HG03135 (cell line): ENCODE measurements around the gene PPP1CA.
A peak's percentile ranks its signal among the peaks of the same experiment; 100 is the strongest.

Experiments
- ATAC-seq: cut with Tn5 transposase; IDR thresholded peaks from one replicate; pipeline ENCODE4 v1.9.1; 2021; ENCODE audit warnings: mild to moderate bottlenecking, moderate library complexity; ENCODE audit not compliant: unreplicated experiment

The PPP1CA gene

DNA sequence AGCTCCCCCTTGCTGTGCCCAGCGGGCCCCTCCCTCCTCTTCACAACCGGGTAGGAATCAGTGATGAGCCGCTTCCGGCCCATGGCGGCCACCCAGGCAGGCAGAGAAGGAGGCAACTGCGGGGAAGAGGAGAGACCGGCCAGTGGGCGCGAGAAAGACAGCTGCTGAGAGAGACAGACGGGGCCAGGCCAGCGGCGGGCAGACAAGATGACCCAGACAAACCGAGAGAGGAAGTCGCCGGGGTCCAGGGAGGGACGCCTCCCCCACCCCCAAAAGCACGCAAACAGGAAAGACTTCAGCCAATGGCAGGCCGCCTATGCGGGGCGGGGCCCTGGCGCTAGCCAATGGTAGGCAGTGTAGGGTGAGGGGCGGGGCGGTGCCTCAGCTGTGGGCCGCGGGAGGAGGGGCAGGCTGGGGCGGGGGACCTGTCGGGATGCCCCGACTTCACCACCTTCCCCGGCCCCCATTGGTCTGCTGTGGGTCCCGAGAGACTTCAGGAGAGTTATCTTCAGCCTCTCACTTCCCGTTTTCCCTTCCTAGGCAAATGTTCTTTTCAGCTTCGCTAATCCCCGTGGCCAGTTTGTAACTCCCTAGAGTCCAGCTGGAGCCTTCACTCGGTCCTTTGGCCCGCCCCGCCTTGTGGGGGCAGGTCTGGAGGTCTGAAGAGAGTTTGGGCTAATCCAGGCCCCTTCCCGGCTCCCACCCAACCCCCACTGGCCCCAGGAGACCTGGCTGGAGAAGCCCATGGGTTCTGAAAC, 48.2 kb downstream of the PPP1CA start, which contains the start of gene POLD4:
TSS of gene POLD4 (minus strand) at position 230 of the 758 bp plus-strand sequence. CDS start at position 83, 147 bp downstream.
- ATAC-seq, result peak; percentile 67

DNA sequence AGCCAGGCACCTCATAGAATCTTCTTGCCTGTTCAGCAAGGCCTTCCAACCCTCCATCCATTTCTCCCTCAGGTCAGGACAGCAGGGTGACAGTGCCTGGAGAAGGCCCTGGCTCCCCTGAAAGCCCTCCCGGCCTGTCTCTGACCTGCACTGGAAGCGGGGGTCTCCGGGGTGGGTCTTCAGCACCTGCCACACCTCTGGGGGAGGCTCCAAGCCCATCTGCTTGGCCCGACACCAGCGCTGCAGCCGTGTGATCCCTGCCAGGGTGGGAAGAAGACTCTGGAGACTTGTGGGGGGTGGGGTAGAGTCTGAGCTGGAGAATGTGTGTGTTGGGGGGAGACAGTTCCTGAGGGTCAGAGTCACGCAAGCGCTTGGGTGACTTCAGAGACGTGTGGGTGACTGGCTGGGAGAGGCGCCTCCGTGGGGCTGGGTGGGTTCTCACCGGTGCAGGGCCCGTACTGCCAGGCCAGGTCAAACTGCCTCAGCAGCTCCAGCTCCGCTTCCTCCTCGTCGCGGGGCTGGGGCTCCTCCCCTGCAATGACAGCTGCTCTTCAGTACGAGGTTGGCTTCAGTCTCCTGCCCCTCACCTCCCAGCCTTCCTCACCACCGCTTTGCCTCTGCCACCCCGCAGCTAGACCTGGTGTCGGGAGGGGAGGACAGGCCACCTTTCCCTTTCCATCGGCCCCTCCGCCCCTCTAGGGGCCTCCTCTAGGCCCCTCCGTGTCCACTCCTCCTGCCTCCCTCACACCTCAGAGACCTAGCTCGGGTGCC, 48.9 kb downstream of the PPP1CA start:
- ATAC-seq, result peak; percentile 19

DNA sequence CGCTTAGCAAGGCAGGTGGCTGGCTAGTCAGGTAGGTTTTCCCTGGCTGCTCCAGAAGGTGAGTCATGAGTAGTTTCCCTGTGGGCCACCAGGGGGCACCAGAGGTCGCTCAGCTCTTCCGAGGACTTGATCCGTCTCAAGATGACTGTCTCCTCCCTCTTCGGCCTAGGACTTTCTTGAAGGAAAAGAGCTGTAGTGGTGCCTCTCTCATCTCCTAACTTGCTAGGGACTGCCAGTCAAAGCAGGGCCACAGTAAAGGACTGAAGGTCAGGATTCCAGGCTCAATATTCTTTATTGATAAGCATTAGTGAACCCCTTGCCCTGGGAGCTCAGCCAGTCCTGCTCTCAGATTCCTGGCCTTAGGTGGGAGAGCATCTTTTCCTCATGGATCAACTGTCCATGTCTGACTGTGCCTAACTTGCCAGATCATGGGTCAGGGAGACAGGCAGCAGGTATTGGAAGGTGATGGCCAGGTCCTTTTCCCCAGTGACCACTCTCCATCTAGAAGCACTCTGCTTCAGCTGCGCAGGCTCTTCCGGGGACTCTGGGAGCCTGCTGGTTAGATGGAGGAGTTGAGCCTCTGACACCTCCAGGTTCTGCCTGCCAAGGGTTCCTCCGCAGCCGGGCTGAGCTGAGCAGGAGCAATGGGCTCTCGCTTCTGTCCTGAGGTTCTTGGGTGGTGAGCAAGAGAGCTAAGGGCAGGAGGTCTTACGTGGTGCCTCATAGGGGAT, 50.2 kb downstream of the PPP1CA start:
- no peak for ATAC-seq

DNA sequence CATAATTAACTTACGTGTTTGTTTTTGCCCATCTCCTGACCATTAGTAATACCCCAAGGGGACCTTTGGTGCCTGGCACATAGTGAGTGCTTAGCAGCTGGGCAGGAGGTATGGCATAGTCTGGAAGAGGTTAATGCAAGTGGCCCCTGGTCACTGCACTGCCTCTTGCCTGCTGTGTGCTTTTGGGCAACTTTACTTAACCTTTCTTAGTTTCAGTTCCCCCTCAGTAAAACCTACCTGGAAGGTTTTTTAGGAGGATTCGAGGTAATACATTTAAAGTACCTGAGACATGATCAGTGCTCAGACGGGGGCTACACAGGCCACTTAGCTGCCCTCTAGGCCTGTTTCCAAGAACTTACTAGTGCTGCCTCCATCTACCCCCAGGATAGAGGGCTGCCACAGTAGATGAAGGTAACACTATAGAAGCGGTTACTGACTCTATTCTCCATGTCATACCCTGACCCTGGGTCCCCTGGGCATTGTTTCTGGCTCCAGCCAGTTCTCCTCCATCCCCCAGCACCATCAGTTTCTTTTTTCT, 51.7 kb downstream of the PPP1CA start:
- ATAC-seq, result no peak

DNA sequence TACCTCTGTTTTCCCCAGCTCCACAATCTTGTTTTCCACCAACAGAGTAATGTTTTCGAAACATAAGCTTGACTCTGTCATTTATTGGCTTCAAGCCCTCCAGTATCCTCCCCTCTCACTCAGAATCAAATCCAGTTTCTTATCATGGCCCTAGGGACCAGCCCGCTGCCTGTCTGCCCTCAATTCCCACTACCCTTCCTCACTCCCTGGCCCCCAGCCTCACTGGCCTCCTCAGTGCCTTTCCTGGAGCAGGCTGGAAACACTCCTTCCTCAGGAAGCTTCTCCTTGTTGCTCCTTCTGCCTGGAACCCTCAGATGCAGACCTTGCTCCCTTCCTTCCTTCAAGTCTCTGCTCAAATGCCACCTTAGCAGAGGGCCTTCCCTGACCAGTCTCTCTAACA, 52.2 kb downstream of the PPP1CA start:
- no peak for ATAC-seq

DNA sequence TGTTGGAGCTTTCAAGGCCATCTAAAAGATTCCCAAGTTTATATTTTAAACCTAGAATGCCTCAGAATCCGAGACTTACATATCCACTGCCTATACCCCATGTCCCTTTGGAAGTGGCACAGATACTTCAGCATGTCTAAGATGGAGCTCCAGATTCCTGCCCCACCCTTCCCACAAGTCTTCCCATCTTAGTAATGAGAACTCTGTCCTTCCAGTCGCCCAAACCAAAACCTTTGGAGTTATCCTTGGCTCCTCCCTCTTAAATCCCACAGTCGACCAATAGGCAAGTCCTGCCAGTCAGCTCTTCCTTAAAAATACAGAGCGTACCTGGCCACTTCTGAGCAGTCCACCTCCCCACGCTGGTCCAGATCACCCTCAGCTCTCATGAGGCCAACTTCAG, 52.6 kb downstream of the PPP1CA start:
- no peak for ATAC-seq
